Measurements from ENCODE around the gene PTPRM.

The PTPRM gene

DNA sequence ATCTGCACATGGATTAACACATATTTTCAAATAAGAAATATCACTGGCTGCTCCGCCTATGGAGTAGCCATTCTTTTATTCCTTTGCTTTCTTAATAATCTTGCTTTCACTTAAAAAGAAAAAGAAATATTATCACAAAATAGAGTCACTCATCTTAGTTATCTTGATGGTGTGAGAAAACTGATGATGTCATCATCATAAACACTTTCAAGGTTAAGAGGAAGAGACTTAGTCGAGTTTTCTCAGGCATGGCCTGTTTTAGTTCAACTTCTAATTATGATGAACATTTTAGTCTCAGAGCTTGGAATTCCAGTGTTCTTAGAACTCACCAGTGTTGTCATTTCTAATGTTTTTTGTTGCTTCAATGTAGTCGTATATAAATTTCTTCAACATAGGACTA lies 506.1 kb downstream of the PTPRM start:
- DNase-seq = no peak

DNA sequence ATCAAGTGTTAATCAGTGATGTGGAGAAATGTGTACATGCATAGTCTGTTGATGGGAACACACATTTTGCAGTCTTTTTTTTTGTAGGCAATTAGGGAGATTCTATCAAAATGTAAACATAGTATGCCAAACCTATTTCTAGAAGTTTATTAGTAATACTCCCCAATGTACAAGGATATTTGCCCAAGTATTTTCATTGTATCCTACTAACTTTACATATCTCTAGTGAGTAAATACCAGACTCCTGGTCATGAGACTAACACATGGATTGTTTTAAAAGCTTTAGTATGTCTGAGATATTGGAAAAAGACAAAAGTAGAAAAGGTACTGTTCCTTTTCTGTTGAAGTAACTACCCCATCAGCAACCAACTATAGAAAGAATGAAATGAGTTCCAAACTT lies 513.0 kb downstream of the PTPRM start:
- no peak for DNase-seq

DNA sequence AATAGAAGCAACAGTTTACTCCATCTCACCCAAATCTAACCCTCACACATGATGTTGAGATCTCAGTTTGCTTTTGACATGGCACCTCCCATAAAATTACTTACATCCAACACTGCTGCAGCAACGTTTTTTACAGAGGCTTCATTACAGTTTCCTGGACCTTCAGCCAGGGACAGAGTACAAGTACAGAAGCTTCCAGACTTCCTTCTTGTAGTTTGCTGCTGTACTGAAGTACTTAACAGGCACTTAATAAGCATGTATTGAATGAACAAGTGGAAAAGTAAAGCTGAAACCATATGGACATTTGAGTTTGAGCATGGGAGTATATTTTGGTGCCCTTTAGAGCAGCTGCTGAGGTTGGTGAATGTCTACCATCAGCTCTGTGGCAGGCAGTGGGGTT lies 514.2 kb downstream of the PTPRM start:
- no peak for DNase-seq

DNA sequence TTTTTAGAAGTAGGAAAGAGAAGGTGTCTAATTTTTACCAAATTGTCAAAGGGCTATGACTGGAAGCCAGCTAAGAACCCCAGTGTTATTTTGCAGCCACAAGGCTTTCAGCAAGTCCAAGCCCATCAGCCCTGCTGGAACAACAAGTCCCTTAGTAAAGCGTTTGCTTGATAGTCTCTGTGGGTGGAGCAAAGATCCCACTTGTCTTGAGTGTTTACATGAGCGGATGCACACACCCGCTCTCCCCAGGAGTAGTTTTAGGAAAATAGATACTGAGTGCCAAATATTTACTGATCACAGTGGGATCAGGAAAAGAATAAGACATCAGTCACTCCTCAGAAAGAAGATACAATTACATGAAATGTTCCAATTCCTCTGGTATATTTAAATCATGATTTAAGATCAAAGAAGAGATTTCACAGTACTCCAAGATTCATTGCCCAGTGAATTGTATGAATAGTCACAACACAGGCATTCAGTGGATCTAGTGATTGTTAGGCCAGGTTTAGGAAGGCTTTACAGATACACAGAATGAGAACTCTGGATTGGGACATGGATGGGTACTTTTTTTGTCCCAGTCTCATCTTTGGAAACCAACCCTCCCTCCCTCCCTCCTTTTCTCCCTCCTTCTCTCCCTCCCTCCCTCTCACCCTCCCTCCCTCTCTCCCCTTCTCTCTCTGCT lies 514.9 kb downstream of the PTPRM start:
- peak; percentile 3 for DNase-seq

- DNase-seq = no peak
These were observed 517.0 kb downstream of the PTPRM start for GRCh38 chr18:8084160-8084559.

- DNase-seq = no peak
These were observed 521.5 kb downstream of the PTPRM start for GRCh38 chr18:8088626-8089025.

DNA sequence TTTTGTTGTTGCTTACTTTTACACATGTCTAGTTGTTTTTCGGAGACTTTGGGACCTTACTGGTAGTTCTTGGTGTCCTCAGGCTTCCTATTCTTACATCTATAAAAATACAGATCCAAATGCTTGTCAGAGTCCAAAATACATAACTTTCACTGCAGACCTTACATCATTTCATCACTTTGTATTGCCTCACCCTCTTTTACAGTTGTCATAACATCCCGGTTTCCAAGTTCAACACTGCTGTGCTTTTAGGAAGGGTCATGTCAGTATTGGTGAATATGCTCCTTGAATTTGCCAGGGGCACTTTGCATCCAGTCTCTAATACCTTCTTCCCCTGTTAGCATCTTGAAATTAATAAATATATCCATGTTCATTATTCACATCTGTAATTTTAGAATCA lies 523.9 kb downstream of the PTPRM start:
- DNase-seq = no peak

DNA sequence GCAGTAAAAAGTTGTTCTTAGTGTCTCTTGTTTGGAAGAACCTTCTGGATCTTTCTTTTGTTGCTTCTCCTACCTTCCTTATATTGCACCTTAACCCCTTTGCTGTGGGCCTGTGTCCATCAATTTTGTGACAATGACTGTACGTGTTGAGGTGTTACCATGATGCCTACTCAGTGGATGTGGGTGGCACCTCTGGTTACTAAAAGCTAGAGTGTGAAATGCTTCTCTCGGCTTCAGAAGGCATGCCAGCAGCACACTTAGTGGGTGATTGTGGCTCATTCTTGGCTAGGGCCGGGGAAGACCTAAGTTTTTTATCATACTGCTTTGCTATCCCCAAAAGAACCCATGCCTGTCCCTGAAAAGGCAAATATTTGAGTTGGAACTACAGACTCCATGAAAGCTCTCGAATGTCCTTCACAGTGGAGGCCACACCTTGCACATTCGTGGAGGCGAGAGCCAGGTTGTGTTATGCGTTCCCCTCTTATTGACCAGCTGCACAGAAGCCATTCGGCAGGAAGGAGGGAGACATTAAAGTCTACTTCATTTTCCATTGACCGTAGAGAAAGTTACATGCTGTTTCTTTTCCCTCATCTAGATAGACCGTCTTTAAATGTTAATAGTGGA lies 528.9 kb downstream of the PTPRM start:
- DNase-seq = no peak

DNA sequence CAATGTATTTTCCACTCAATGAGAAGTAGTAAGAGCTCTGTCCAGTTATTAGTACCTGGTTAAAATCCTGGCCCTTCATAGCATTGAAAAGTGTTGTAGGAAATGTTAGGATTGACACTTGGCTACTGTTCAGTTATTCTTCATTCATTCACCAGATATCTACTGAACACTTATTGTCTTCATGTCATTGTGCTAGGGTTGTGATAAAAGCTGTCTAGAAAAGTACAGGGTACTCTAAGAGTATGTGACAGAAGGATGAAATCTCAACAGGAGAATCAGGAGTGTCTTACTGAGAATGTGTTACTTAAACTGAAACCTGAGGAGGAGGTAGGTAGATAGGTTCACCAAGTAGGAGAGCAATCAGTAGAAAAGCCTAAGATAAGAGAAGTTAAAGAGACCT lies 530.3 kb downstream of the PTPRM start:
- DNase-seq = no peak

GRCh38 chr18:8097927-8098326 lies 530.8 kb downstream of the PTPRM start:
- DNase-seq = no peak

DNA sequence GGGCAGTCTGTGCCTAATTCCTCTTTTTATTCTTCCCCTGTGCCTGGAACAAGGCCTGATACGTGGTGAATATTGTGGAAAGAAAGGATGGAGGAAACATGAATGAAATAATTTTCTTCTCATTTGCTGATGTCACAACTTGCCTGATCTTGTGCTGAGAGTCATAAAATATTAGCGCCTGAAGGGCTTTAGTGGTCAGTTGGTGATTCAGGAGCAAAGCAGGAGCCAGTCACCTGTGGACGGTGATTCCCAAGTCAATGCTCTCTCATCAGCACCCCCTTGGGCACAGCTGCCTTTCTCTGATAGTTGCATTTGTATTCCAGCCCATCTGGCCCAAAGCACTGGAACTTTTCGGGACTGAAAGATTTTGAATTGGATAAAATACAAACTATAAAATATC lies 539.5 kb downstream of the PTPRM start:
- no peak for DNase-seq

DNA sequence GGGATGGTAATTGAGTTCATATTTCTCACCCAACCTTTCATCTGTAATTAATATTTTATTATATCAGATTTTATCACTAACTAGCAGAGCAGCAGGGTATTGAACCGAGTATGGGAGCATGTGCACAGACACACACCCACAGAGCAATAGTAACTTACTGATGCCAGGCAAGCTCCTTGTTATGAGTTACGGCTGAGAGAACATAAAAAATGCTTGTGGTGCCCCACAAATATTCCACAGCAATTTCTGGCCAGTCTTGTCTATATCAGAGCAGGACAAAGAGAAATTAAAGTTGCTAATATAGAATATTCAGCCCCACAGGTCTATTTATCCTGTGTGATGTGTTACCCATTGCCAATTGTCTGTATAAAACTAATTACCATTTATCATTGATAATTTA lies 540.3 kb downstream of the PTPRM start:
- DNase-seq = no peak

DNA sequence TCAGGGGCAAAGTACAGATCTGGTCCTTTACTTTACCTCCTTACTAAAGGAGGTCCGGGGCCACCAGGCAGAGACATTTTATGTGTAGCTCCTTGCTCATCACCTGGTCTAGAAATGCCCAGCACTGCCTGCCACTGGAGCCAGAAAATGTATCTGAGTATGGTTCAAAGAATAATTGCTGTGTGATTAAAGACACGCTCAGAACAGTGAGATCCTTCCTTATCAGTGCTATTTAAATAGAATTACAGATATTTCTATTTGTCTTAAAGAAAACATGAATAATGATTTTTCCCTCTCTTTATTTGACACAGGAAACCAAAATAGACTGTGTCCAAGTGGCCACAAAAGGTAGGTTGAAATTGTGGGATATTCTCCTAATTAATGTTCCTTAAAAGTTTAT lies 547.4 kb downstream of the PTPRM start:
- no peak for DNase-seq

DNA sequence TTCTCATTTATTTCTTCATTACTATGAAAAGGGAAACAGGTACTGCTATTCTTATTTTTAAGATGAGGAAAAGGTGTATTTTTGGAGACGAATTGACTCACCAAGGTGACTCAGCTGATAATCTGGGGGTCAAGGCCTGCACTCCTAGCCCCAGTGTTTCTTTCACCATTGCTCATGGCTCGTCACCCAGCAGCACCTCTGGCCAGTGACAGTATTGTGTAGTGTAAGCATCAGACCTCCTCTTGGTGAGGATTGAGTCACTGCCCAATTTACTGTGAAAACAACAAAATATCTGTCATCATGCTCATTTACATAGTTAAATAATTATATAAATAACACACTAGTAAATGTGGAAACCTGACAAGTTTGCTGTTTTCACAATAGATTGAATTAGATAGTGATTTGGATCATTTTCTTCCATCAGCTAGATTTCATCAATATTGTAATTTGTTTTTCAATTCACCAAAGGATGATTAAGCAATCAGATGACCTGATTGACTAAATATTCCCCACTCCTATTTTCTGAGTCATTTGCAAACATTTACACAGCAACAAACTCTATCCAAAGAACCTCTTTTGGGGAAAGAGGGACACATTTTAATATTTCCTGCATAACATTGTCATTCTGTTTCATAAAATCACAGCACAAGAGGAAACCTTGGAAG lies 549.4 kb downstream of the PTPRM start:
- no peak for DNase-seq

DNA sequence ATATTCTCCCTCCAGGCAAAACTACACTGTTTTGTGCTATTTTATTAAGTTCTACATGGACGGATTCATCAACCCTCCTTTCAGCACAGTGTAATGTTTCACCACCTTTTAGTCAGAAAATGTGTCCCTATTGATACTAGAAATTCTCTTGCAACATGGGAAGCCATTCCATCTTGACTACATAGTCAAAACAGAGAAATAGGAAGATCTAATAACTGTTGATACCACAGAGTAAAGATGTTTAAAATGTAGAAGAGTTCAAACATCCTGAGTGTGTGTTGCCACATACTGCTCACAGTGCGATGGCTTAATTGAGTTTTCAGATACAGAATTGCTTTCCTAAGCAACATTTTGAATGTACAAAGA lies 549.9 kb downstream of the PTPRM start:
- DNase-seq = no peak

DNA sequence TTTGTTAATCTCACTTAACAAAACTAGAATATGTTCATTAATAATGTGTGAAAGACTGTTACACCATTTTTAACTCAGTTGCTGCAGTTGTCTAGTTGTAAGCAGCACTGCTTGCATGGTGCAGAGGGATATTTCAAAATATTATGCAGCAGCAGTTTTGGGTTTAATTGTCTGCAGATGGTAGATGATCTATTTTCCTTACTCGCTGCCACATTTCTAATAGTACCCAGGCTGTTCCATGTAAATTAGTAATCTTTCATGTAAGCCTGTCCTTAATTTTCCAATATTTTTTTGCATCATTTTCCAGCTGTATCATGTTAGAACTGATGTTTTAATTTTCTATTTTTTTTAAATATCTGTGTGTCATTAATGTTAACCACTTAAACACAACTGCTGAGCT lies 554.0 kb downstream of the PTPRM start:
- no peak for DNase-seq

GRCh38 chr18:8121942-8122480 lies 554.9 kb downstream of the PTPRM start:
- DNase-seq = no peak

- DNase-seq = no peak
These were observed 557.4 kb downstream of the PTPRM start for GRCh38 chr18:8124232-8125146.

DNA sequence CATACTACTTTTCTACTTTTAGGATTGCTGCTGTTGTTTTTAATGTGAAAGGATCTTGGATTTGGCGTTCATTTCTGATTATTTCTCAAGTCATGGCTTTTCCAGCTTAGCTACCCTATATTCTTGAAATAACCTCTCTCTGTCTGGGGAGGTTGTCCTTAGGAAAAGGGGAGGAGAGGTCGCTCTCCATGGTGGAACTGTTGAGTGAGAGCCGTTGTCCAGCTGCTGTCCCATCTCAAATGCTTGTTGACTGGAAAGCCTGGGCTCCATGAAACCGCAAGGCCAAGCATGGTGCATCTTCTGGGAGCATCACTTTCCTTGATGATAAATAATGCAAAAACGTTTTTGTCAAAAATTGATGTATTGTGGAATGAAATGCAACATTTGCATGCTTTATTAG lies 563.0 kb downstream of the PTPRM start:
- no peak for DNase-seq

DNA sequence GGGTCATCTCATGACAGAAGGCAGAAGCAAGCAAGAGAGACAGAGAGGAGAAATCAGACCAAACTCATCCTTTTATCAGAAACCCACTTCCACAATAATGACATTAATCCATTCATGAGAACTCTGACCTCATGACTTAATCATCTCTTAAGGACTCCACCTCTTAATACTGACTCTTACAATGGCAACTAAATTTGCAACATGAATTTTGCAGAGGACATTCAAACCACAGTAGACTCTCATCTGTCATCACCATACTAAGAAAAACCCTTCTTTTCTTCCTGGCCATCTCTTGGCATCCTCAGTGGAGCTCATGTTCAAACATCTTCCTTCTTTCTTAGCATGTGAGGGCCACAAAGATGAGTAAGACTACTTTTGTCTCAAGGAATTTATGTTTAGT lies 565.9 kb downstream of the PTPRM start:
- no peak for DNase-seq

DNA sequence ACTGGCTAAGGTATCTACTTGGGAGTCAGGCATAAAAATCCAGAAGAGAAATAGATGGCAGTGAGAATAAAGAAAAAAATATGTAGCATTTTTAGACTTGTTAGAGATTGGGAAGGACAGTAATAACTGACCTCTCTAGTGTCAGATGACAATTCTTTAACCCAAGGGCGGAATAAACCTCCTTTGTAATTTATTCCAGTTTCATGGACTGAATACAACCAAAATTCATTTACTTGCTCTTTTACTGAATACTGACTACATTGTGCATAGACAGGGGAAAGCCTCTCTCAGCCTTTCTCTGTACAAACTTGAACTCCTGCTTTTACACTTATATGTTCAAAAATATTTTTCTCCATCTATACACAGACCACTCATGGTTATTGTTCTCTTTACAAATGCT lies 566.8 kb downstream of the PTPRM start:
- DNase-seq = no peak

- no peak for DNase-seq
These were observed 572.0 kb downstream of the PTPRM start for GRCh38 chr18:8139127-8139527.

- DNase-seq = no peak
These were observed 572.8 kb downstream of the PTPRM start for GRCh38 chr18:8139891-8140406.

Data from SHP77 treated with DMSO at 0.1 percent for 48 hours (cell line).